ENCODE results near the gene RAC2. TPM values are rescaled to one million over a fixed set of nuclear protein-coding genes. Genes with fewer than 3 reads are reported as not detected.
"Not testable (repeated sequence)": the region's sequence is repeated elsewhere in the genome, so short reads cannot be mapped to it uniquely, and the experiment has no call there.

RAC2 gene
- total RNA-seq, 1 experiment from 2014 or later, result 7.3 TPM

DNA sequence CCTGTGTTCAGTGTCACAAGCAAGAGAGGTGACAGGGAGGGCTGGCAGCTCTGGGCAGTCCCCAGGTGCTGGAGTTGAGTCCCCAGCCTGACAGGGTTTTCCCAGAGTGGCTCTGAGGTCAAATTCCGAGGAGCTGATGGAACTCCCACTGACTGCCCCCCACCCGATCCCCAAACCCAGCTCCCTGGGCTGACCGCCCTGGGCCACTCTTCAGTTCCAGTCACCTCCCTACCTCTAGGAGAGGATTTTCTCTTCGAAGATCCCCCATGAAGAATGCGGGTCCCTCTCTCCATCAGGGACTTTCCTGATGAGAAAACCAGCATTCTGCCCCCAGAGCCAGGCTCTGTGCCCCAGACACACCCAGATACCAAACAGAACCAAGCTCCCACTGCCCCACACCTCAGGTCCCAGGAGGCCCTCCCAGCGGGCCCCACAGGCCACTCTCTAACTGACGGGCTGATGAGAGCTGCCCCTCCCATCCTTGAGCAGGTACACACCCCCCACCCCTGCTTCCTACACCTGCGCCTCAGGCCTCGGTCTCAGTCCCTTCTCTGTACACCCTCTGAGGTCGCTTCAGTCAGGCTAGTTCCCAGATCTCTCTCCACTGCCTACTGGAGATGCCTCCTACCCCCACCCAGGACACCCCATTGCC is 12.1 kb upstream of the RAC2 start:
- no peak for DNase-seq (ENCODE audit: low spot score)

DNA sequence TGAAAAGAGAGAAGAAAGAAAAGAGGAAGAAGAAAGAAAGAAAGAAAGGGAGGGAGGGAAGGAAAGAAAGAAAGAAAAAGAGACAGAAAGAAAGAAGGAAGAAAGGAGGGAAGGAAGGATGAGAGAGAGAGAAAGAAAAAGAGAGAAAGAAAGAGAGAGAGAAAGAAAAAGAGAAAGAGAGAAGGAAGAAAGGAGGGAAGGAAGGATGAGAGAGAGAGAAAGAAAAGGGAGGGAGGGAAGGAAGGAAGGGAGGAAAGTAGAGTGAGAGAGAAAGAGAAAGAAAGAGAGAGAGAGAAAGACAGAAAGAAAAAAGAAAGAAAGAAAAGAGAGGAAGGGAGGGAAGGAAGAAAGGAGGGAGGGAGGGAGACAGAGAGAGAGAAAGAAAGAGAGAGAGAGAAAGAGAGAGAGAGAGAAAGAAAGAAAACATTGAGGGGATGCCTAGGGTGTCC is 11.5 kb upstream of the RAC2 start:
- DNase-seq (ENCODE audit: low spot score), result no peak

DNA sequence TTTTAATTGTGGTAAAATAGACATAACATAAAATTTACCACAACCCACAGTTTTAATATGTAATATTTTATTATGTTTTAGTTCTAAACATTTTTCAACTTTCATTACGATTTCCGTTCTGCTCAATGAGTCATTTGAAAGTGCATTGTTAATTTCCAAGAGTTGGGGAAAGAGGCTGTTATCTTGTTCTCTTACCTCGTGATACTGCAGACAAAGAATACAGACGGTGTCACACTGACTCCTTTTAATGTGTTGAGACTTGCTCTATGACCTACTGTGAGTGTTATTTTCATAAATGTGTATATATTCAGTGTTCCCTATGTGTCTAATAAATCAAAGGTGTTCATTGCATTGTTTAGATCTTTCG is 10.8 kb upstream of the RAC2 start:
- DNase-seq (ENCODE audit: low spot score), result no peak

DNA sequence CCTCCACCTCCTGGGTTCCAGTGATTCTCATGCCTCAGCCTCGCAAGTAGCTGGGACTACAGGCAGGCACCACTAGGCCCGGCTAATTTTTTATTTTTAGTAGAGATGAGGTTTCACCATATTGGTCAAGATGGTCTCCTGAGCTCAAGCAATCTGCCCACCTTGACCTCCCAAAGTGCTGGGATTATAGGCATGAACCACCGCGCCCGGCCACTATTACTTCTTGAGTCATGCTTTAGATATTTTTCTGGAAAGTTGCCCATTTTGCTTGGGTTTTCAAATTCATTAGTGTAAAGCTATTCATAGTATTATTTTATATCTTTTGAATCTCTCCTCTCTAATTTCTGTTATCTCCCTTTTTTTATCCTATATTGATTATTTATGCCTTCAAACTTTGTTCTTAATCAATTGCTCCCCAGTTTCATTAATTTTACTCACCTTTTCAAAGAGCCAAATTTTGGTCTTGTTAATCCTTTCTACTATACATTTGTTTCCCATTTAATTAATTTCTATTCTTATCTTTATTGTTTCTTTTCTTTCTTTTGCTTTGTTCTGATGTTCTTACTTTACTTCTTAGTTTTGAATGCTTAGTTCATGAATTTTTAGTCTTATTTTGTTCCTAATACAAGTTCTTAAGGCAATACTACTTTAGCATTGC is 10.3 kb upstream of the RAC2 start:
- no peak for DNase-seq (ENCODE audit: low spot score)

DNA sequence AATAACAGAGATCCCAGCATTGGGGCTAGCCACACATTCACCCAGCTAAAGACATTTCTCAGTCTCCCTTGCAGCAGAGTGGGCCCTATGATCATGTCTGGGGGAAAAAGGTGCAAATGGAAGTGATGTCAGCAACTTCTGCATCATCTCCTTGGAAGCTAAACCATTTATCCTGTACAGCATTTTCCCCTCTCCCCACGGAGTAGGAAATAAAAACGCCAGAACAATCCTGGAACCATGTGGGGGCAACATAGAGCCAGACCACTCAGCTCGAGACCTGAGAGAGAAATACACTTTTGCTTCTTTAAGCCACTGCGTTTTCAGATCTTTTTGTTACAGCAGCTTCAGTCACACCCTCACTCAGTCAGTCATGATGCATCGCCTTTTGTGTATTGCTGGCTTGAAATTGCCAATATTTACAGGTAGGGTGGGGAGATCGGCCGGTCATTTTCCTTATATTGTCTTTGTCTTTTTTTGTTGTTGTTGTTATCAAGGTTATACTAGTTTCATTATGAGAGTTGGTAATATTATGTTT is 9.1 kb upstream of the RAC2 start:
- DNase-seq (ENCODE audit: low spot score), result no peak

DNA sequence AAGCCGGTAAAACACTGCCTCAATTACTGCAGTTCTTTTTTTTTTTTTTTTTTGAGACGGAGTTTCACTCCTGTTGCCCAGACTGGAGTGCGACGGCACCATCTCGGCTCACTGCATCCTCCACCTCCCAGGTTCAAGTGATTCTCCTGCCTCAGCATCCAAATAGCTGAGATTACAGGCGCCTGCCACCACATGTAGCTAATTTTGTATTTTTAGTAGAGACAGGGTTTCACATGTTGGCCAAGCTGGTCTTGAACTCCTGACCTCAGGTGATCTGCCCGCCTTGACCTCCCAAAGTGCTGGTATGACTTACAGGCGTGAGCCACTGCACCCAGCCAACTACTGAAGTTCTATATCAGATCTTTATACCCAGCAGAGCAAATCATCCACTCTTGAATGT is 7.8 kb upstream of the RAC2 start:
- DNase-seq (ENCODE audit: low spot score), result not testable (repeated sequence)

DNA sequence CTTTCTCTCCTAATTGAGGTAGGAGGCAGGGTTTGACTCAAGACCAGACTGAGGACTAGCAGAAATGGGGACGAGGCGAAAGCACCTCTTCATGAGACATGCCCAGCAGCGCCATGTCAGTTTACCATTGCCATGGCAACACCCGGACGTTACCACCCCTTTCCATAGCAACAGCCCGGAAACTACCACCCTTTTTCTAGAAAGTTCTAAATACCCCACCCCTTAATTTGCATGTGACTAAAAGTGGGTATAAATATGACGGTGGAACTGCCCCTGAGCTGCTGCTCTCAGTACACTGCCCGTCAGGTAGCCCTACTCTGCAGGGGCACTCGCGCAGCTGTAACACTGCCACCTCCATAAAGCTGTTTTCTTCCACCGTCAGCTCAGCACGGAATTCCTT is 5.9 kb upstream of the RAC2 start:
- DNase-seq (ENCODE audit: low spot score), result no peak

DNA sequence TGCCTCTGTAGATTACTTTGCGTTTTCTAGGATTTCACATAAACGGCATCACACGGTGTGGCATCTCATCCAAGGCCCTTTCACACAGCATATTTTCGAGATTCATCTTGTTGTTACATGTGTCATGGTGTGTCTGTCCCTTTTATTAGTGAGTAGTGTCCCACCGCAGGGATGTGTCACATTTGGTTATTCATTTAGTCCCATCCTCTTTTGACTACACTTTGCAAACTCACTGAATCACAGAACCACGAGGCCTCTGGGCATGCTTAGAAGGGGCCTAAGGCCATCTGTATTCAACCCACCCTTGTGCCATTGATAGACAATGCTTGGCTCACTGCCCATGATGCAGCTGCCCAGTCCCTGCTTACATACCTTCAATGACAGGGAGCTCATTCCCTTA is 4.2 kb upstream of the RAC2 start:
- DNase-seq (ENCODE audit: low spot score), result no peak

DNA sequence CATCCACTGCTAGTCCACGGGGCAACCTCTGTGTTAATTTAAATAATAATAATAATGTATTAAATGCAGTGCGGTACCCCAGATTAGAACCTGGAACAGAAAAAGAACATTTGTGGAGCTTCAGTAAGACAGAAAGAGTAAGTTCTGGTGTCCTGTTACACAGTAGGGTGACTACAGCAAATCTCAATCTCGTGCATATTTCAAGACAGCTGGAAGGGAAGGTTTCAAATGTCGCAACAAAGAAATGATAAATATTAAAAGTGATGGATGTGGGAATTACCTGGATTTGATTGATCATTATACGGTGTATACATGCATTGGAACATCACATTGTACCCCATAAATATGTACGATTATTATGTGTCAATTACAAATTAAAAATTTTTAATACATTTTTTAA is 1.7 kb upstream of the RAC2 start:
- DNase-seq (ENCODE audit: low spot score), result no peak

DNA sequence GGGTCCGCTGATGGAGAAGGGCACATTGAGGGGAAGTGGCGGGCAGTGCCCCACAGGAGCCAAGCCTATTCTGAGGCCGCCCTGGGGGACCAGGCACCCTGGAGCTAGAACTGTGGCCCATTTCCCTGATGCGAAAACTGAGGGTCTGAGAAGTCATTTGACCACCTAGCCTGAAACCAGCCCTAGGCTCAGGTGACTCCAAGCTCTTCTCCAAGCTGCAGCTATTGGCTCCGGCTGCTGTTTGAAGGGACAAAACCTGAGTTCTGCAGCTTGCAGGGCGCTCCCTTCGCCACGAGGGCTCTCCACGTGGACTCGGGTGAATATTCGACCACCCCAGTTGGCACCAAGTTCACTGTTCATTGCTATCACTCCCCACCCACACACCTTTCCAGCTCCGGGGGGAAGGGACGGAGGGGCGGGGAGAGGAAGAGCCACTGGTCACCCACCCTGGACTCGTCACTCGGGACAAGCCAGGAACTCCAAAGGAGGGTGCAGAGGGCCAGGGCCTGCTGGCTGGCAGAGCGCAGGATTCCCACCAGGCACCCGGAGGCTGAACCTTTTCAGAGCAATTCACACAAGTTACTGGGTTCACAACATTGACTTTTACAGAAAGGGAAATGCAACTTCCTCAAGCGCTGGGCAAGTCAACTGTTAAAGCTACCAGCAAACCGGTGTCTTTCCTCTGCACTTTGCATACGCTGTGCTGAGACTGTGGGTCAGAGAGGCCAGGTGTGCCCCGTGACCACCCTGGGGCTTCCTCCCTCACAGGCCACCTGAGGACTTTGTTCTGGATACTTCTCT is 1.1 kb upstream of the RAC2 start:
- no peak for DNase-seq (ENCODE audit: low spot score)

DNA sequence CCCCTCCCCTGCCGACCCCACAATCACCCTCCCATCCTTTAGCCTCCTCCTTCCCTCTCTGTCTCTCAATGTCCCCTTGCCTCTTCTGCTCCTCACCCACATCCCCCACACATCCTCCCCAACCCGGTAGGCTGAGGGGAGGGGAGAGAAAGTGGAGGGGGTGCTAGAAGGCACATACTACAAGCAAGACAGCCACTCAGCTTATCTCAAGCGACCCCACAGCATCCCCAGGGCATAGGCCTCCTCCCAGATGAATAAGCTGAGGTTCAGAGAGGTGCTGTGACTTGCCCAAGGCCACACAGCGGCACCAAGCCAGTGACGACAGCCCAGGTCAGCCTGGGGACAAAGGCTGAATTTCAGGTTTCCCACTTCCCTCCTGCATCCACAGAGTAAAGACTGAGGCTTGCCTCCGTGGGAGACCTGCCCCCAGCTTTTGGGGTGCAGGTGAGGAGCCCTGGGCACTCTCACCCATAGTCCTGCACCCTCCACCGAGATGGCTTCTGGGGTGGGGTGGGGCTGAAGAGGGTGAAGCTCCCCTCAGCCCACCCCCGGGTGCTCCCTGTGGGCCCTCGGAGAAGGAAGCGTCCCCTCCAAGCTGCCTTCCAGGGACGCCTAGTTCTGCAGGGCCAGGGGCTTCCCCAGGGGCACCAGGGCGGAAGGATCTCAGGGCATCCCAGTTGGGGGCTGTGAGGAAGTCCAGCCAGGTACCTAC is 511 bp downstream of the RAC2 start:
- DNase-seq (ENCODE audit: low spot score), result no peak

DNA sequence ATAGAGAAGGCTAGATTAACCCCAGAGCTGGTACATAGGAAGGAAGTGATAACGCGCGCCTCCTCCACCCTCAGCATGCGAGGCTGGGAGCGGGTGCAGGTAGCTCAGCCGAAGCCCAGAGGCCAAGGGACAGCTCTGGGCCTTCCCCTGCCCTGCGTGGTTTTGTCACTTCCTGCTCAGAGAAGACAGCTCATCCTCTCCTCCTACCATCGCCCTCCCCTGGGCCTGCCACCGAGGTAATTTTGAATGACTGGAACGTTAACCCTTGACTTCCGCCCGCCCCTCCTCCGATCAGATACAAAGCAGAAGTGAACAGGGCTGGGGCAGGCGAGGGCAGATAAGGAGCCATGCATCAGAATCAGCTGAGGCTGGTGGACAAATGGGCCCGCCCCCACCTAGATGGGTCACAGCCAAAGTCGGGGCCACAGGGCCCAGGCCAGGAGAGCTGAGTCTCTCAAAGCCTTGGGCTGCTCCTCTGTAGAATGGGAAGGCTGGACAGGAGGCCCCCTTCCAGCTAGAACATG is 1.6 kb downstream of the RAC2 start:
- no peak for DNase-seq (ENCODE audit: low spot score)

DNA sequence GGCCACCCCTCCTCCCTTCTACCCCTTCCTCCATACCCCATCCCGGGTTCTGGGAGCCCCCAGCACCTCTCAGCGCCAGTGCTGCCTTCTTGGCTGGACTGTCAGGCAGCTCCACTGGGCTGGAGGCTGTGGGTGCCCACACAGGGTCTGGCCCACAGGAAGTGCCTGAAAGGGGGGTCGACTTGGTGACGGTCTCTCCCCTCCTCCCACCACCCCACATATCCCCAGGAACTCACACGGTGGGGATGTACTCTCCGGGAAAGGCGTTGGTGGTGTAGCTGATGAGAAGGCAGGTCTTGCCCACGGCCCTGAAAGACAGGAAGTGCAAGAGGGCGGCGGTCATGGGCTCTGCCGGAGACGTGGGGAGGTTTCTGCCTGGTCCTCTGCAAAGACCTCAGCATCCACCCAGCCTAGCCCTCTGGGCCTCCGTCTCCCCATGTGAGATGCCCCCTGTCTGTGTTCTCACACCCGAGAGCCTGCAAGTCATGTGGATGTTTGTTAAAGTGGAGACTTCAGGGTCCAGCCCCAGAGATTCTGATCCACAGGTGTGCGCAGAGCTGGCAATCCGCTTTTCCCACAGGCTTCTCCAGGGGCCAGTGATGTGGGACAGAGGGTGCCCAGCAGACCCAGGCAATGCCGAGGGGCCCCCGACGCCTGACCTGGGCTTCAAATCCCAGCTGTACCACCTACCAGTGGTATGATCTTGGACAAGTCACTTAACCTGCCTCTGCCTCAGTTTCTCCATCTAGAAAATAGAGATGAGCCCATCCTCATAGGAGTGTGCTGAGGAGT is 2.5 kb downstream of the RAC2 start:
- DNase-seq (ENCODE audit: low spot score), result no peak

DNA sequence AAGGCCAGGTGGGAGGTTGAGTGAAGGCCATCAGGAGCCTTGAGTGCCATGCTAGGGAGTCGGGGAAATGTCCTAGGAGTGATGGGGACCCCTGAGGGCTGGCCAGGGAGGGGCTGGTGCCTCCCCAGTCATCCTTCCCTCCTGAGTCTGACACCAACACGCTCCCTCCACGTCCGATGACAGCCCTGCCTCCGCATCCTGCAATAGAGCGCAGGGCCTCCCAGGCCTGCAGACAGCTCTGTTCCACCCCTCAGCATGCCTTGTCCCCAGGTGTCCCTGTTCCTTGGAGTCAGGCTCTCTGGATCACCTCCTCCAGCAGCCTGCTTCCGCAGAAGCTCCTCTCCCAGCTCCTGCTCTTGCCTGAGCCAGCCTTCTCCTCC is 3.1 kb downstream of the RAC2 start:
- no peak for DNase-seq (ENCODE audit: low spot score)

DNA sequence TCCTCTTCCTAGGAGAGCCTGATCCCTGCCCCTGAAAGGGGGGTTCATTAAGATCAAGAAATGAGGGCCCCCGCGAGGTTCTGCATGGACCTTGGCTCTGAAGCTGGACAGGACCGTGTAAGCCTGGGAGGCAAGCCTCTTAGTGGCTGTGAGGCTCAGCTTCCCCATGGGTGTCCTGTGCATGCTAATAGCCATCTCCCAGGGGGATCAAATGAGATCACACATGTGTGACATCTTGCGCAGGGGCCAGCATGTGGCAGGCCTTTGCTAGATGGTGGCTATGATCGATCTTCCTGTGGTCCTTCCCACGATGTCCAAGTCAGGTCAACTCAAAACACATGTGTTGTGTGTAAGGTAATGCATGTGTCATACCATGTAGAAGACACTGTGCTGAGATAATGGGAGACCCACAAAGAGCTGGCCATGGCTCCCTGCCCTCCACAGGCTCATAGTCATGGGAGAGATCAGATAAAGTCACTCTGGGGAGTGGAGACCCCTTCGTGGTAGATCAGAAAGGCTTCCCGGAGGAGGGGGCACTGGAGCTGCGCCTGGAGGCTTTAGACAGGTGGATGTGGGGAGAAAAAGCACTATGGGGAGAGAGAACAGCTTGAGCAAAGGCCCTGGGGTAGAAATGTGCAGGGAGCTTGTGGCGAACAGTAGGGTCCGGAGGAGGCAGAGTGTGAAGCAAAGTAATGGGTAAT is 3.7 kb downstream of the RAC2 start:
- DNase-seq (ENCODE audit: low spot score), result no peak

DNA sequence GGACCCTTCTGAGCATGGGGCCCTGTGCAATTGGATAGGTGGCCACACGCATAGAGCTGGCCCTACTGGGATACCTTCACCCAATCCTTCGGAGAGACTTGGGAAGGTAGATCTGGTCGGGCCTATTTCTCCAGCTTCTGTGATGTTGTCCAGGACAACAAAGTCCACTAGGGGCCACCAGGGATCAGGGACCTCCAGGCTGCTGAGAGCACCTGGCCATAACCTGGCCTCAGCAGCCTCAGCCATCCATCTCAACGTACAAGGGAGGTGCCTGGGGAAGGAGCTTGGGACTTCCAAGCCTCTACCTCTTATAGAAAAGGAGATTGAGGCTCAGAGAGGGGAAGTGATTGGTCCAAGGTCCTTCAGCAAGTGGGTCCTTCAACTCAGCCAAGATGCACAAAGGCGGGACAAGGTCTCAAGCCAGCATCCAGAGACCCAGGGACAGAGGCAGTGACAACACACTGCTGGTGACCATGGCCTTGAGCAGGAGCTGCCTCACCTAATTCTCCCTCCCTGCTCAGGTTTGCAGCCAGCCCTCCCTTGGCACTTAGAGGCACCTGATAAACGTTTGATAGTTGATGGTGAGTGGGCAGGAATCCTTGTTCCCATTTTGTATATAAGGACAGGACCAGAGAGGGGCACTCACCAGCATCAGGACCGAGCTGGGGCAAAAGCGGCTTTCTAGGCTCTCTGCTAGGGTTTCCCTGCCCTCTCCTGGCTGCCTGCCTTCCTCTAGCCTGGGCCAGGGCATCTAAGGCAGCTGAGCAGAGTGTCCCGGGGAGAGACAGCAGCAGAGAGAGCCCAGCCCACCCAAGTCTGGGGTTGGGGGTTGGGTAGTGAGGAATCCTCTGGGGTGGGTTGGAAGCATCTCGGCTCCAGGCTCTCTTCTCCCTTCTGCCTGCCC is 4.5 kb downstream of the RAC2 start:
- no peak for DNase-seq (ENCODE audit: low spot score)

DNA sequence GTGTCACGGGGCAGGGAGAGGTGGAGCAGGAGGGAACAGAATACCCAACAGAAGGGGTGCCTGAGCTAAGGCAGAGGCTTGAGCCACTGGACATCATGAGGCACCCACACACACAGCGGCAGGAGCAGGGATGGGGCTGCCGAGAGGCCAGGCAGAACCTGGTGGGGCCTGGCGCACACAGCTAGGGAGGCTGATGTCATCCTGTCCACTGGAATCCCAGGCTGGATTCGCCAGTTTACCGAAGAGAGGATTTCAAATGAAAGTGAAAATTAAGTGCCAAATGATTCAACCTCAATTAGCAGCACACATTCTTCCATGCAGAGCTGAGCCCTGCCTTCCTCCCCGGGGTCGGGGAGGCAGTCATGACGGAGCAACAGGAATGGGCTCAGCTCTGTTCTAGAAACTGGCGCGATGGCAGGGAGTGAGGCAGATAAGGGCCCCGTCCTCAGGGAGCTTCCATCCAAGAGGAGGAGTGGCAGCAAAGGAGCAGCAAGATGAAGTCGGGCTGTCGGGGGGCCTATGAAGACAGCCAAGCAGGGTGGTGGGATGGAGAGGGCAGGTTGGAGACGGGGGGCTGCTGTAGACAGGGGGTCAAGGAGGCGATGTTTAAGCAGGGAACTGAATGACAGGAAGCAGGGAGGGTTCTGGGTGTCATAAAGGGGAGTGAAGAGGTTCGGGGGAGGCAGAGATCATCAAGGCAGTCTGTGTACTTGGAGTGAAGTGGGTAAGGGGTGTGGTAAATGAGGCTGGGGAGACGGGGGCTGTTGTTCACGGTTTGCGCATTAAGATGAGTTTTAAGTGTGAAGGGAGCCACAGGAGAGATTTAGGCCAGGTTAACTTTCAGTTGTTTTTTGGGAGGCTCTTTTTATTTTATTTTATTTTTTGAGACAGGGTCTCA is 6.4 kb downstream of the RAC2 start:
- no peak for DNase-seq (ENCODE audit: low spot score)

Measured in HT-29 (cell line).